ENCODE measurements around the gene CRLF1. TPM values are rescaled to one million over a fixed set of nuclear protein-coding genes. Genes with fewer than 3 reads are reported as not detected.

The CRLF1 gene
- total RNA-seq, 4 donors from 2014 or later: 10.9 to 67.4 (median 42.7) TPM

- Histone ChIP-seq H3K36me3 (peaks cover 0 to 21% of the 10 kb centered on the region in 2 donors), H3K27ac (peak overlapping the region; percentile 96 to 100 (median 98)), H3K4me1 (peaks cover 0 to 42% (median 9%) of the 10 kb centered on the region in 3 donors), H3K4me3 (peak overlapping the region; percentile 85 to 97), H3K27me3 (no peaks in the 10 kb centered on the region), H3K9me3 (no peaks in the 10 kb centered on the region)
- WGBS, 2 donors (ENCODE audit: low coverage in 1 of 2): 28 to 47% methylated on average over 3 of the region's 3 CpGs
- no peak for TF ChIP-seq EP300 (IDR thresholded peaks at IDR 0.05)
- no peak for TF ChIP-seq CTCF (IDR thresholded peaks at IDR 0.05)
- no peak for TF ChIP-seq POLR2AphosphoS5 (IDR thresholded peaks at IDR 0.05)
- TF ChIP-seq POLR2A (IDR thresholded peaks at IDR 0.05): no peak
- no peak for ATAC-seq
Measured at GRCh38 chr19:18558604-18559003, 48.0 kb downstream of the CRLF1 start.

GRCh38 chr19:18558202-18558555, 48.4 kb downstream of the CRLF1 start:
- Histone ChIP-seq H3K36me3 (peaks cover 0 to 17% of the 10 kb centered on the region in 2 donors), H3K4me3 (peak overlapping the region; percentile 85 to 97), H3K9me3 (no peaks in the 10 kb centered on the region), H3K27me3 (no peaks in the 10 kb centered on the region), H3K27ac (peak overlapping the region; percentile 96 to 100 (median 98)), H3K4me1 (peaks cover 0 to 42% (median 9%) of the 10 kb centered on the region in 3 donors)
- WGBS, 2 donors (ENCODE audit: low coverage in 1 of 2): 1 to 13% methylated on average over 8 to 11 of the region's 11 CpGs
- TF ChIP-seq EP300 (IDR thresholded peaks at IDR 0.05) (no peak), POLR2A (IDR thresholded peaks at IDR 0.05) (no peak), CTCF (IDR thresholded peaks at IDR 0.05) (no peak), POLR2AphosphoS5 (IDR thresholded peaks at IDR 0.05) (no peak)
- no peak for ATAC-seq

- WGBS, 2 donors (ENCODE audit: low coverage in 1 of 2): 0% methylated on average over 1 to 6 of the region's 58 CpGs
- H3K9me3 ChIP-seq: no peaks in the 10 kb centered on the region
- TF ChIP-seq CTCF (IDR thresholded peaks at IDR 0.05) (peak in 2 of 4 experiments; percentile 7 to 11), EP300 (IDR thresholded peaks at IDR 0.05) (no peak), POLR2AphosphoS5 (IDR thresholded peaks at IDR 0.05) (peak; percentile 98), POLR2A (IDR thresholded peaks at IDR 0.05) (peak; percentile 78 to 80)
- peak within 1 kb of the TSS; percentile 96 to 100 (median 98) for H3K27ac ChIP-seq
- H3K36me3 ChIP-seq: peaks cover 0 to 11% of the 10 kb centered on the region in 2 donors
- peaks cover 0 to 41% (median 9%) of the 10 kb centered on the region in 3 donors for H3K4me1 ChIP-seq
- no peaks in the 10 kb centered on the region for H3K27me3 ChIP-seq
- H3K4me3 ChIP-seq: peak within 1 kb of the TSS; percentile 85 to 97
- ATAC-seq: peak; percentile 99
Measured at GRCh38 chr19:18557411-18558201, 49.0 kb downstream of the CRLF1 start, which contains the start of gene KXD1. KXD1 (plus strand) TSS chr19:18557870; CDS start chr19:18562057, 4,187 bp downstream.

- no peaks in the 10 kb centered on the region for H3K27me3 ChIP-seq
- H3K36me3 ChIP-seq: no peaks in the 10 kb centered on the region
- no peak overlapping the region for H3K4me3 ChIP-seq
- TF ChIP-seq EP300 (IDR thresholded peaks at IDR 0.05) (no peak), CTCF (IDR thresholded peaks at IDR 0.05) (no peak), POLR2AphosphoS5 (IDR thresholded peaks at IDR 0.05) (no peak), POLR2A (IDR thresholded peaks at IDR 0.05) (no peak)
- WGBS, 2 donors (ENCODE audit: low coverage in 1 of 2): 47 to 75% methylated on average over 4 to 6 of the region's 6 CpGs
- ATAC-seq: no peak
- no peak overlapping the region for H3K27ac ChIP-seq
- H3K9me3 ChIP-seq: no peaks in the 10 kb centered on the region
- no peaks in the 10 kb centered on the region for H3K4me1 ChIP-seq
Measured at GRCh38 chr19:18551631-18552030, 55.0 kb downstream of the CRLF1 start.

Data from gastroesophageal sphincter (tissue), 4 donors.